Stimulated activated CD8-positive, alpha-beta memory T cell treated with anti-CD3 and anti-CD28 coated beads, Interleukin-4, amount 100 ng/mL, for 24 hours (primary cell): ENCODE data around the gene PHPT1.

Experiments
- DNase-seq: peaks from one replicate; pipeline ENCODE4 v3.0.0-alpha.2; 2020; ENCODE audit warnings: low read depth

The PHPT1 gene

GRCh38 chr9:136848393-136849037 lies 694 bp upstream of the PHPT1 start:
- no peak for DNase-seq

GRCh38 chr9:136849960-136850865 lies 1.0 kb downstream of the PHPT1 start:
- DNase-seq: no peak

GRCh38 chr9:136850866-136851775 lies 1.9 kb downstream of the PHPT1 start:
- DNase-seq: no peak

GRCh38 chr9:136851941-136852663 lies 2.9 kb downstream of the PHPT1 start, which contains the start of gene MAMDC4:
MAMDC4 (plus strand) TSS chr9:136852346; CDS start chr9:136852417, 71 bp downstream.
- no peak for DNase-seq

- no peak for DNase-seq
These were observed 3.7 kb downstream of the PHPT1 start for GRCh38 chr9:136852664-136853595.

GRCh38 chr9:136853596-136854112 lies 4.4 kb downstream of the PHPT1 start:
- DNase-seq: no peak

GRCh38 chr9:136854113-136854841 lies 5.1 kb downstream of the PHPT1 start:
- DNase-seq: no peak

GRCh38 chr9:136854842-136855460 lies 5.7 kb downstream of the PHPT1 start:
- DNase-seq: no peak

GRCh38 chr9:136855461-136856078 lies 6.4 kb downstream of the PHPT1 start:
- no peak for DNase-seq

- DNase-seq: no peak
These were observed 6.9 kb downstream of the PHPT1 start for GRCh38 chr9:136856079-136856476.

GRCh38 chr9:136856541-136857141 lies 7.4 kb downstream of the PHPT1 start:
- no peak for DNase-seq

GRCh38 chr9:136857166-136857565 lies 8.0 kb downstream of the PHPT1 start:
- no peak for DNase-seq

GRCh38 chr9:136857581-136858412 lies 8.6 kb downstream of the PHPT1 start:
- DNase-seq: no peak

GRCh38 chr9:136858452-136858843 lies 9.2 kb downstream of the PHPT1 start:
- DNase-seq: no peak

GRCh38 chr9:136858844-136859757 lies 9.9 kb downstream of the PHPT1 start:
- no peak for DNase-seq

GRCh38 chr9:136860529-136860928 lies 11.3 kb downstream of the PHPT1 start:
- DNase-seq: no peak
